Fibroblast of mammary gland (primary cell): ENCODE measurements around the gene DTNA.

Experiments
- DNase-seq: peaks from one replicate; pipeline ENCODE4 v3.0.0-alpha.2; 2010; ENCODE audit warnings: low read depth
- H3K4me3 ChIP-seq: 2 replicates; pipeline ENCODE4 v1.5.1; 2011; ENCODE audit warnings: low read depth, mild to moderate bottlenecking, low read length, moderate library complexity; ENCODE audit not compliant: control insufficient read depth
- TF ChIP-seq, protein P1 (sequence below): conservative IDR thresholded peaks from 2 replicates; pipeline ENCODE4 v1.5.1; 2011; ENCODE audit warnings: low read depth, low read length, inconsistent platforms; ENCODE audit not compliant: control insufficient read depth, insufficient read depth

DTNA gene

DNA sequence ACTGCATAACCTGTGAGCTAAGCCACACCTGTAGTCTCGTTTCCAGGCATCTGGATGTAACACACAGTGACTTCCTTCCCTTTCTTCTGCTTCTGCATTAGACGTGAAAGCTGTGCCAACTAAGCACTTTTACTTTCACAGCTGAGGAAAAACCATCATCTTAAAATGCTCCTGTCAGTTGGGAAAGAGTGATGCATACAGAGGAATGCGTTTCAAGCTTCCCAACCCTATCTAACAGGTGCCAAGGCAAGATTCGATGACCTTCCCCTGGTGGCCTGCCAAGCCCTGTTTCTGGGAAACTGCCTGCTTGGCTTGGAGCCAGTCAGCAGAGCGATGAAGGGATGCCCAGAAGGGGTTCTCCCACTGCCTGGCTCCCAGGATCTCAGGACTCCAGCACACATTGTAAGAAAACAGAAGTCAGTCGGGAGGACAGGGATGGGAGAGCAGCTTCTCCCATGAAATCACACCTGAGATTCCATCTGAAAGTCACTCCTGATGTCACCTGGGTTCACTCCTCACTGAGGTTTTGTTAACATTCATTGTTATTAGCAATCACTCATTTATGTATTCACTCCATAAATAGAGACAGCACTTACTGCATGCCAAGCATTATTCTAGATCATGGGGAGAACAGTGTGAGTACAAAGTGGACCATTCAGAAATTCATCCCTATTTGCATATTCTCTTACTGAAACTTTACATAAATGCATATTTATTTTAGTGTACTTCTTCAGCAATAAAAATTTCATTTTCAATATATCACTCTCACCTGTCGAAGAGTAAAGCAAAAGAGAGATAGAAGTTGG lies 64.1 kb downstream of the DTNA start:
- peak; percentile 60 for DNase-seq
- TF ChIP-seq, protein P1, sequence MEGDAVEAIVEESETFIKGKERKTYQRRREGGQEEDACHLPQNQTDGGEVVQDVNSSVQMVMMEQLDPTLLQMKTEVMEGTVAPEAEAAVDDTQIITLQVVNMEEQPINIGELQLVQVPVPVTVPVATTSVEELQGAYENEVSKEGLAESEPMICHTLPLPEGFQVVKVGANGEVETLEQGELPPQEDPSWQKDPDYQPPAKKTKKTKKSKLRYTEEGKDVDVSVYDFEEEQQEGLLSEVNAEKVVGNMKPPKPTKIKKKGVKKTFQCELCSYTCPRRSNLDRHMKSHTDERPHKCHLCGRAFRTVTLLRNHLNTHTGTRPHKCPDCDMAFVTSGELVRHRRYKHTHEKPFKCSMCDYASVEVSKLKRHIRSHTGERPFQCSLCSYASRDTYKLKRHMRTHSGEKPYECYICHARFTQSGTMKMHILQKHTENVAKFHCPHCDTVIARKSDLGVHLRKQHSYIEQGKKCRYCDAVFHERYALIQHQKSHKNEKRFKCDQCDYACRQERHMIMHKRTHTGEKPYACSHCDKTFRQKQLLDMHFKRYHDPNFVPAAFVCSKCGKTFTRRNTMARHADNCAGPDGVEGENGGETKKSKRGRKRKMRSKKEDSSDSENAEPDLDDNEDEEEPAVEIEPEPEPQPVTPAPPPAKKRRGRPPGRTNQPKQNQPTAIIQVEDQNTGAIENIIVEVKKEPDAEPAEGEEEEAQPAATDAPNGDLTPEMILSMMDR, result no peak

DNA sequence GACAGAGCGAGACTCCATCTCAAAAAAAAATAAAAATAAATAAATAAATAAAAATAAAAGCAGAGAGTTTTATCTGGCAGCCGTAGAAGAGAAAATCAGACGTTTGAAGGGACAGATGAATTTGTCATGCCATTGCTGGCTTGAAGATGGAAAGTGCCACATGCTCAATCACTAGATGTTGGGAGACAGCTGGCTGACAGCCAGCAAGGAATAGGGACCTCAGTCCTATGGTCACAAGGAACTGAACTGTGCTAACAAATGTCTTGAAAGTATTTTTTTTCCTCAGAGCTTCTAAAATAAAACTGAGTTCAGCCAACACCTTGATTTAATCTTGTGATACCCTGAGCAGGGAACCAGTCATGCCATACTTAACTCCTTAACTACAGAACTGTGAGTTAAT lies 65.4 kb downstream of the DTNA start:
- TF ChIP-seq, protein P1, result no peak
- no peak overlapping the region for H3K4me3 ChIP-seq
- no peak for DNase-seq

More for the DNA sequence above, 64.1 kb downstream of the DTNA start:
- H3K4me3 ChIP-seq, result no peak overlapping the region

DNA sequence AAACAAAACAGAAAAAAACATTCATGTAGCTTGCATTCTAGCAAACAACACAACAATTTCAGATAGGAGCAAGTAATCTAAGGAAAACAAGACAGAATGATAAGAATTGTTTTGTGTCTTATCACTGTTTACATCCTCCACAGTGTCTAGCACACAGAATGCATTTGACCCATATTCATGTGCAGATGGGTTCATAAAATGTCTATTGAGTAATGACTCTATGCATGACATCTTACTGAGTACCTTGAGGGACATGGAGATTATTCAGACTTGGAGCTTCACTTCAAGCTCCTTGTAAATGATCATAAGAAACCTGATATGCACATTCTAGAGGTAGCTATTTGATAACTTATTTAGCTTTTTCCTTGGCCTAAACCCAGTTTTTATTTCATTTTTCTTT lies 69.0 kb downstream of the DTNA start:
- TF ChIP-seq, protein P1, result no peak
- DNase-seq, result no peak
- no peak overlapping the region for H3K4me3 ChIP-seq

DNA sequence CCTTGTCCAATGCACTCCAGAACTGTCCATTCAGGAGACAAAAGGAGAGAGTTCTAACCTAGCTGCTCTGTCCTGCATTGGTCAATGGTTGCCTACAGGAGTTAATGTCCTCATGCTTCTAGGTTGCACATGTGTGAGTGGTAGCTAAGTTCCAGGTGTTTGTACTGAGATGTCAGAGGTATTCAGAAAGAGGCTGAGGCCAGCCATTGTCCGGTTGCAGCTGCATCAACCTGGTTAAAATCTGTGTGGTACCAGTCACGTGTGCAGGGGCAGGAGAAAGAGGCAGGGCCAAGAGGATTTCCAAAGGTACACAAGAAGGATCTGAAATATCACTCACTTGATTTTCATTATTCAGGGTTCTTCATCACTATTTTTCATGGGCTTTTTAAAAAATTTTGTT lies 70.8 kb downstream of the DTNA start:
- H3K4me3 ChIP-seq, result no peak overlapping the region
- no peak for DNase-seq
- TF ChIP-seq, protein P1, result no peak

DNA sequence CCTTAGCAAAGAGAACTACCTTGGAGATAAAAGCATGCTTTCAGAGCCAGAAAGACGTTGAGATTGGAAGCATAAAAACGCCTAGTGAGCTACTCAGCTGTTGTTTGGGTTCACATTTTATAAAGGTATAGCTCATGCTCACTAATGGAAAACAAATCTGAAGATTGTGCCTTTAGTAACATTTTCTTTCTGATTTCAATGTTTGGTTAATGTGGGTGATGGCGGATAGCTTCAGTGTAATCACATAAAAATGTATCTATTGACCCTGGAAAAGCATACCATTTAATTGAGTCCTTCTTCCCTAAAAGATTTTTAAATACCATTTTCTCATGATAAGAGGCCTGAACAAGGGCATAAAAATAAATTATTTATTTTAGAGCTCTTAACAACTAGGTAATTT lies 73.4 kb downstream of the DTNA start:
- H3K4me3 ChIP-seq, result no peak overlapping the region
- DNase-seq, result no peak
- TF ChIP-seq, protein P1, result no peak

DNA sequence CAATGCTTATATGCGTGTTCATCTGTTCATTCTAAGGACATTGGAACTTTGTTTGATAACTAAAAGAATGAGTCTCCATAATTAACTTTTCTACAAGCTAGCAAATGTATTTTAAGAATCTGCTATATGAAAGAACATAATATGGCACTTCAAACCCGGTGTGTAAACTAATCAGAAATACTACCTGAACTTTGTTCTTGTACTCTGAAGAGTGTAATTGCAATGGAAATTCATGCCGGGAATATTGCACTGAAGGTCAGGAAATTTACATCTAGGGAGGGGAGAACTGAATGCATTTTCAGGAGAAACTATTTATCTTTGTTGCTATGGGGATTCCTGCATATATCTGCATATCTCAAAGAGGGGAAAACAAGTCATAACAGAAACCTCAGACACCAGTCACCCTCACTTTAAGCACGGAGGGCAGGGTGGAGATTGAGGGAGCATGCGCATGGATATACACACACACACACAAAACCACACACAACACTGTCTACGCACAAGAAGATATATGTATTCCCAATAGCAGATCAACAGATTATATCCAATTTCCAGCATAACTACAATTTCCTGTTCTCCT lies 76.2 kb downstream of the DTNA start:
- TF ChIP-seq, protein P1, result no peak
- no peak for DNase-seq
- H3K4me3 ChIP-seq, result no peak overlapping the region
